ENCODE measurements around the gene SNAPC2.

SNAPC2 gene

DNA sequence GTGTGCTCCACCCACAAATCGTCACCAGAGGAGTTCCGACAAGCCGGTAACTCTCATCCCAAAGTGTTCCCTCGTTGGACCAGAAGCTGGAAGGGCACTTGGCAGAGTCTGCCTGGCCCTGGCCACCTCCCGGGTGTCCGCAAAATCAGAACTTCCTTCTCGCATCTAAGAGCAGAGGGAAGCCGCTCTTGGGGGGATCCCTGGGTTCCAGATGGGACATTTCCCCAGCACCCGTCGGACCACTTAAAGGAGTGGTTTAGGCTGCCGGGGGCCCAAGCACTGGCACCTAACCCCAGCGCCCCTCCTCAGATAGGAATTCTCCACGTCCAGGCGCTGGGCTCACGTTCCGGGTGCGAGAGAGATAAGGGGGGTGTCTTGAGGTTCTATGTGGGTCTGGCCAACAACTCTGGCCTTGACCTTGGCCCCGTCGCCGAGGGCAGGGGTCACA lies 17.3 kb upstream of the SNAPC2 start:
- TF ChIP-seq, protein P1, sequence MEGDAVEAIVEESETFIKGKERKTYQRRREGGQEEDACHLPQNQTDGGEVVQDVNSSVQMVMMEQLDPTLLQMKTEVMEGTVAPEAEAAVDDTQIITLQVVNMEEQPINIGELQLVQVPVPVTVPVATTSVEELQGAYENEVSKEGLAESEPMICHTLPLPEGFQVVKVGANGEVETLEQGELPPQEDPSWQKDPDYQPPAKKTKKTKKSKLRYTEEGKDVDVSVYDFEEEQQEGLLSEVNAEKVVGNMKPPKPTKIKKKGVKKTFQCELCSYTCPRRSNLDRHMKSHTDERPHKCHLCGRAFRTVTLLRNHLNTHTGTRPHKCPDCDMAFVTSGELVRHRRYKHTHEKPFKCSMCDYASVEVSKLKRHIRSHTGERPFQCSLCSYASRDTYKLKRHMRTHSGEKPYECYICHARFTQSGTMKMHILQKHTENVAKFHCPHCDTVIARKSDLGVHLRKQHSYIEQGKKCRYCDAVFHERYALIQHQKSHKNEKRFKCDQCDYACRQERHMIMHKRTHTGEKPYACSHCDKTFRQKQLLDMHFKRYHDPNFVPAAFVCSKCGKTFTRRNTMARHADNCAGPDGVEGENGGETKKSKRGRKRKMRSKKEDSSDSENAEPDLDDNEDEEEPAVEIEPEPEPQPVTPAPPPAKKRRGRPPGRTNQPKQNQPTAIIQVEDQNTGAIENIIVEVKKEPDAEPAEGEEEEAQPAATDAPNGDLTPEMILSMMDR (IDR thresholded peaks at IDR 0.05; ENCODE audit: extremely low read depth, missing control alignments): no peak
- DNase-seq (ENCODE audit: low spot score): no peak

DNA sequence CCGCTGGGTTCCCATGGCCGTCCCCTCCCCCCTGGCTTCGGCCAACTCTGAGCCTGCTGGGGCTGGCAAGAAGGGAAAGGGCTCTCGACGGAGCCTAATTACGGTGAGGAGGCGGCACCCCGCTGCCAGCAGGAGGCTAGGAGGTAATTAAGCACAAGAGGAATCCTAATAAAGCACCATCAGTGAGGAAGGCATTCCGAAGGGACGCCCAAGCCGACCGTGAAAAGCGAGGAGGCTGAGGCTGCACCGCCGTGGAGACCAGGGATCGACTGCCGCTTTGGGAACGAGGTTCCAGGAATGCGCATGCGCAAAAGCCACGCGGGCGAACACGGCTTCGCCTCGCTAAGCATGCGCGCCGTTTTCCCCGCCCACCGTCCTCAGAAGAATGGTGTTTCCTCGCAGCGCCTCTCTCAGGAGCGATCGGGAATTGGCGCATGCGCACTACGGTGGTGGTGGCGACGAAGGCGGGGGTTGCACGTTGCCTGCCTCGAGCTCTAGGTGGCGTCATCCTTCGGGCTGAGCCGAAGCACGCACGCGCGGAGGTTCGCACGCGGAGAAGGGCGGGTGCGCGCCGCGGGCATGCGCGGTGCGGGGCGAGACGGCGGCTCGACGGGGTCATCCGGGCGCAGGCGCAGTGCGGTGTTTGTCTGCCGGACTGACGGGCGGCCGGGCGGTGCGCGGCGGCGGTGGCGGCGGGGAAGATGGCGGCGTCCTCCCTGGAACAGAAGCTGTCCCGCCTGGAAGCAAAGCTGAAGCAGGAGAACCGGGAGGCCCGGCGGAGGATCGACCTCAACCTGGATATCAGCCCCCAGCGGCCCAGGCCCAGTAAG lies 16.7 kb upstream of the SNAPC2 start, which contains the start of gene MAP2K7:
MAP2K7 (plus strand) TSS at position 634 of the 830 bp plus-strand sequence; CDS start at position 702, 68 bp downstream.
- DNase-seq (ENCODE audit: low spot score): peak; percentile 100

DNA sequence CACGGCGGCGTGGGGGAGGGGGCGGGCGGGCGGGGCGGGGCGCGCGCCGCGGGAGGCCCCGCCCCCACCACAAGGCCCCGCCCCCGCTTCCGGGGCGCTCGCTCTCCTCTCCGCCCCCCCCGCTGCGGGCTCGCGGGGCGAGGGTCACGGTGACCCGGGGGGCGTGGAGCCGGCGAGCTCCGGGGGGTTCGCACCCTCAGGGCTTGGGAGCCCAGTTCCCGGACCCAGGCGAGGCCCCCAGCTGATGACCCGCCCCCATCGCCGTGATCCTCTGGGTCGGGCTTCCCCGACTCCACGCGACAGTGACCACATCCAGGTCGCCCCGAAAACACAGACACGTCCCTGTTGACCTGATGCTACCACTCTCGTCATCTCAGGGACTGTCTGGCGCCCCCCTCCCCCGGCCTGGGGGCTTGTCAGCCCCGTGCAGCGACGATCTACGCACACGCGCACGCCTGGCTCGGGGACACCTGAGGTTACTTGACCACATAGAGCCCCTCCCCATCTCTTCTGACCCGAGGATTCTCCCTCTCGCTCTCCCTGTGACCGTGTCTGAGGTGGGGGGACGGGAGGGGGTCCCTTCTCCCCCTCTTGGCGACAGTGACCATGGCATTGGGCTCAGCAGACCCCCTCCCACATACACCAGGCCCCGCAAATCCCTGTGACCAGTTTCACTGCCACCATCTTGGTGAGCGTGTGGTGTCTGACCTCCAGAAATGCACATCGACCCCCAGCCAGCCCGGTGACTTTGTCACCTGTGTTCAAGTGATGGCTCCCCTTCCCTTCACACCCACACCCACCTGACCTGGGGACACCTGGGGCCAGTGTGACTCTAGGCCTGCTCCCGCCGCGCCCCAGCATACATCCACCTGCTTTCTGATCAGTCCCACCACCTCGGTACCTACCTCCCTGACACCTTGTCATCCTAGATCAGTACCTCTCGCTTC lies 15.8 kb upstream of the SNAPC2 start:
- TF ChIP-seq, protein P1 (IDR thresholded peaks at IDR 0.05; ENCODE audit: extremely low read depth, missing control alignments): no peak
- DNase-seq (ENCODE audit: low spot score): peak; percentile 88

More for the DNA sequence above, 16.7 kb upstream of the SNAPC2 start, which contains the start of gene MAP2K7:
- TF ChIP-seq, protein P1 (IDR thresholded peaks at IDR 0.05; ENCODE audit: extremely low read depth, missing control alignments): peak; percentile 69

DNA sequence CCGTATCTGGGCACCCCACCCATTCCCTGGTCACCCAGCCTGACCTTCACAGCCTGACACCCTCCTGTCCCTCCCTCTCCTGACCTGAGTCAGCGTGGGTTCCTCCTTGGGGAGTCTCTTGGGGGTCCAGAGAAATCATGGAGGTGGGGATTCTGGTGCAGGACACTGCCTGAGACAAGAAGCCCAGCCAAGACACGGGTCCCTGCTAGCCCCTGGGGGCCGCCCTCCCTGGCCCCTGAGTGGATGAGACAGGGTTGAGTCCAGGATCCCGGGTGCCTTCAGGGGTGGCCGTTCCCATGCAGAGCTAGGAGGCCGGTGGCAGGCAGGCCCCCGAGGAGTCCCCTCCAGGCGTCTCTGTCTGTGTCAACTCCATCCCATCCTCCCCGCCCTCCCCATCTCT lies 14.9 kb upstream of the SNAPC2 start:
- DNase-seq (ENCODE audit: low spot score): no peak
- TF ChIP-seq, protein P1 (IDR thresholded peaks at IDR 0.05; ENCODE audit: extremely low read depth, missing control alignments): no peak

DNA sequence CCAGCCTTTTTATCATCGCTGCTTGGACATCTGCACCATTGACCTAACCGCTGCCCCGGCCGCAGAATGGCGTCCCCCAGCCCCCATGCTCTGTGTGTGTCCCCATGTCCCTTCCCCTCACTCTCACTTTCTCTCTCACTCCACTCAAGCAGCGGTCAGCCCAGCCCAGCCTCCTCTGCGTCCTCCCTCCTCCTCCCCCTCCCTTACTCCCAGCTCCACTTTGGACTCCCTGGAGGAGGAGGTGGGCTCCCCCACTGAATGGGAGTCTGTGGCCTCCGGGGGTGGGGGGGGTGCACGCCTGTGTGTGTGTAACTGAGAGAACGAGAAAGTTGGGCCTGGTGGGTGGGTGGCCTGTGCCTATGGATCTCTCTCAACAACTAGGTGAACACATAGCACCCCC lies 14.3 kb upstream of the SNAPC2 start:
- TF ChIP-seq, protein P1 (IDR thresholded peaks at IDR 0.05; ENCODE audit: extremely low read depth, missing control alignments): no peak
- DNase-seq (ENCODE audit: low spot score): no peak

DNA sequence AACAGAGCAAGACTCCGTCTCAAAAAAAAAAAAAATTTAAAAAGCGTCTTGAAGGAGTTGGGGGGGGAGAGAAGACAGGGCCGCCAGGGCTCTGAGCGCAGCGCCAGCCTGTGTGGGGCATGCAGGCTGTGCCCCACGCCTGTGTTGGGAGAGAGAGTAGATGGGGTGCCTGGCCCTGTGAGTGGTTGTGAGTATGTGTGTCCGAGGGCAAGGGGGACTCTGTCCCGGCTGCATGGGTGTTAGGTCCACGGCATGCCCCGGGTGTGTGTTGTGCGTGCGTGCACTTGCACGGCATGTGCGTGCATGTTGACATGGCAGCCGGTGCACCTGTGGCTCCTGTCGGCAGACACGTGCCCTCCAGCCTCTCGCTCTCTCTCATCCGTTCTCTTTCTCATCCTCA lies 13.0 kb upstream of the SNAPC2 start:
- TF ChIP-seq, protein P1 (IDR thresholded peaks at IDR 0.05; ENCODE audit: extremely low read depth, missing control alignments): no peak
- no peak for DNase-seq (ENCODE audit: low spot score)

Data from GM20000 (cell line).